H1 (cell line): ENCODE results near the gene KISS1R. TPM values are rescaled to one million over a fixed set of nuclear protein-coding genes. Genes with fewer than 3 reads are reported as not detected.

Source experiments
- CTCF ChIA-PET: fragments of 300-600 bp; sonication (Branson Sonifier 250); formaldehyde crosslinking; loops from one replicate; lab custom pipeline; 2021; ENCODE audit not compliant: partially characterized antibody; lab: Charles Lee
- POLR2A ChIA-PET: fragments of 300-600 bp; sonication (Branson Sonifier 250); formaldehyde crosslinking; loops from one replicate; lab custom pipeline; 2021; ENCODE audit warnings: inconsistent platforms; ENCODE audit not compliant: partially characterized antibody; lab: Charles Lee
- DNase-seq, 2 experiments: peaks; one replicate each; pipeline versions ENCODE4 v3.0.0 to v3.0.0-alpha.2; 2010 to 2022; ENCODE audit warnings: low spot score in 2 of 2, low read depth in 1 of 2, mixed read lengths in 1 of 2
- FAIRE-seq: peaks from 2 replicates; lab custom pipeline; 2011; peaks lifted over from hg19 to GRCh38; lab: Jason Lieb, UNC
- H2AFZ ChIP-seq: 2 replicates; pipeline ENCODE4 v1.8.1; 2012; ENCODE audit warnings: low read length, inconsistent platforms
- H2AK5ac ChIP-seq: 2 replicates; pipeline ENCODE4 v1.6.1; 2013; ENCODE audit warnings: low read depth, low read length
- H2BK120ac ChIP-seq: replicated peaks from 2 replicates; pipeline ENCODE3; 2013; ENCODE audit warnings: low read depth, low read length, inconsistent platforms
- H2BK12ac ChIP-seq: 2 replicates; pipeline ENCODE4 v1.6.1; 2013; ENCODE audit warnings: low read depth, low read length
- H2BK15ac ChIP-seq: 2 replicates; pipeline ENCODE4 v1.6.1; 2013; ENCODE audit warnings: low read length
- H2BK20ac ChIP-seq: 2 replicates; pipeline ENCODE4 v1.6.1; 2013; ENCODE audit warnings: low read length
- H2BK5ac ChIP-seq: 2 replicates; pipeline ENCODE4 v1.6.1; 2013; ENCODE audit warnings: low read depth, low read length
- H3K14ac ChIP-seq: 2 replicates; pipeline ENCODE4 v1.6.1; 2013; ENCODE audit warnings: inconsistent platforms; ENCODE audit not compliant: insufficient read length
- H3K18ac ChIP-seq: 2 replicates; pipeline ENCODE4 v1.6.1; 2013; ENCODE audit warnings: low read length; ENCODE audit errors: extremely low read depth
- H3K23ac ChIP-seq: 2 replicates; pipeline ENCODE4 v1.6.1; 2013; ENCODE audit warnings: inconsistent platforms; ENCODE audit not compliant: insufficient read length
- H3K23me2 ChIP-seq: 2 replicates; pipeline ENCODE4 v1.6.1; 2013; ENCODE audit warnings: low read depth, low read length
- H3K27ac ChIP-seq: 2 replicates; pipeline ENCODE4 v1.6.1; 2011; ENCODE audit warnings: low read depth, low read length, inconsistent platforms
- H3K27me3 ChIP-seq, 4 experiments: replicated peaks in 1 of 4; 1 replicate in 1 of 4; 2 replicates in 3 of 4; pipeline versions ENCODE4 v1.6.1 to v1.8.1; 2011 to 2013; ENCODE audit warnings: low read length in 3 of 4, mild to moderate bottlenecking in 3 of 4, inconsistent platforms in 2 of 4, mixed read lengths in 2 of 4, moderate library complexity in 1 of 4; ENCODE audit not compliant: control insufficient read depth in 3 of 4, insufficient read depth in 3 of 4; ENCODE audit errors: extremely low read depth in 1 of 4
- H3K36me3 ChIP-seq, 4 experiments: 2 replicates each; pipeline versions ENCODE4 v1.6.1 to v1.8.1; 2011 to 2013; ENCODE audit warnings: mild to moderate bottlenecking in 4 of 4, low read length in 3 of 4, moderate library complexity in 2 of 4, control low read depth in 1 of 4, inconsistent platforms in 1 of 4; ENCODE audit not compliant: insufficient read depth in 4 of 4, control insufficient read depth in 2 of 4
- H3K4ac ChIP-seq: replicated peaks from 2 replicates; pipeline ENCODE3; 2013; ENCODE audit warnings: low read length, low read depth, mixed read lengths, inconsistent platforms; ENCODE audit not compliant: insufficient read length
- H3K4me1 ChIP-seq, 4 experiments: replicated peaks in 1 of 4; 1 replicate in 1 of 4; 2 replicates in 3 of 4; pipeline versions ENCODE4 v1.6.1 to v1.8.1; 2011 to 2013; ENCODE audit warnings: low read length in 3 of 4, inconsistent platforms in 2 of 4, mixed read lengths in 1 of 4; ENCODE audit not compliant: insufficient read depth in 4 of 4, control insufficient read depth in 3 of 4
- H3K4me2 ChIP-seq, 2 experiments: 2 replicates each; pipeline versions ENCODE4 v1.6.1 to v1.8.1; 2011 to 2013; ENCODE audit warnings: low read depth in 2 of 2, low read length in 2 of 2, control low read depth in 1 of 2, inconsistent platforms in 1 of 2, mild to moderate bottlenecking in 1 of 2; ENCODE audit not compliant: insufficient read depth in 1 of 2
- H3K4me3 ChIP-seq, 4 experiments: fragments of 200-600, 300-600 bp in 1 of 4; sonication (generic), shearing (Covaris generic), sonication (Bioruptor Twin) in 1 of 4; 2 replicates each; pipeline versions ENCODE4 v1.5.1 to v1.8.1; 2011 to 2016; ENCODE audit warnings: low read length in 4 of 4, low read depth in 3 of 4, control low read depth in 2 of 4, inconsistent platforms in 2 of 4, mild to moderate bottlenecking in 2 of 4, mixed read lengths in 1 of 4, moderate library complexity in 1 of 4; ENCODE audit not compliant: insufficient read depth in 2 of 4; ENCODE audit errors: extremely low read depth in 1 of 4
- H3K56ac ChIP-seq: replicated peaks from 2 replicates; pipeline ENCODE3; 2013; ENCODE audit warnings: low read depth, mild to moderate bottlenecking, mixed read lengths, low read length, inconsistent platforms; ENCODE audit not compliant: insufficient read length
- H3K79me1 ChIP-seq: 2 replicates; pipeline ENCODE4 v1.6.1; 2013; ENCODE audit warnings: low read depth, low read length, control low read depth
- H3K79me2 ChIP-seq, 2 experiments: 2 replicates each; pipeline versions ENCODE4 v1.6.1 to v1.8.1; 2012 to 2013; ENCODE audit warnings: low read length in 2 of 2, mild to moderate bottlenecking in 2 of 2, inconsistent platforms in 1 of 2; ENCODE audit not compliant: insufficient read depth in 2 of 2, control insufficient read depth in 1 of 2
- H3K9ac ChIP-seq, 4 experiments: replicated peaks in 1 of 4; 1 replicate in 1 of 4; 2 replicates in 3 of 4; pipeline versions ENCODE4 v1.6.1 to v1.8.1; 2011 to 2013; ENCODE audit warnings: low read depth in 3 of 4, low read length in 3 of 4, control low read depth in 2 of 4, mild to moderate bottlenecking in 2 of 4, moderate library complexity in 2 of 4, inconsistent platforms in 1 of 4; ENCODE audit errors: extremely low read depth in 1 of 4
- H3K9me3 ChIP-seq, 2 experiments: 2 replicates each; pipeline versions ENCODE4 v1.6.1 to v1.8.1; 2012 to 2013; ENCODE audit warnings: mild to moderate bottlenecking in 2 of 2, moderate library complexity in 2 of 2, control low read depth in 1 of 2, inconsistent platforms in 1 of 2, low read depth in 1 of 2, low read length in 1 of 2, mixed read lengths in 1 of 2; ENCODE audit not compliant: insufficient read depth in 2 of 2
- H4K20me1 ChIP-seq, 2 experiments: replicated peaks in 1 of 2; 2 replicates each; pipeline versions ENCODE3 to v1.8.1; 2011 to 2013; ENCODE audit warnings: inconsistent platforms in 2 of 2, low read length in 2 of 2, mild to moderate bottlenecking in 1 of 2; ENCODE audit not compliant: insufficient read depth in 2 of 2, control insufficient read depth in 1 of 2
- H4K5ac ChIP-seq: 2 replicates; pipeline ENCODE4 v1.6.1; 2013; ENCODE audit warnings: low read length, low read depth, mixed read lengths, inconsistent platforms; ENCODE audit not compliant: insufficient read length
- H4K8ac ChIP-seq: 2 replicates; pipeline ENCODE4 v1.8.0; 2013; ENCODE audit warnings: mild to moderate bottlenecking, moderate library complexity, low read length, inconsistent platforms; ENCODE audit not compliant: insufficient read depth; ENCODE audit errors: extremely low read depth
- H4K91ac ChIP-seq: replicated peaks from 2 replicates; pipeline ENCODE3; 2013; ENCODE audit warnings: low read length, mixed read lengths, inconsistent platforms; ENCODE audit not compliant: insufficient read length
- CBX8 ChIP-seq: fragments of 300-800, 300-1000 bp; sonication (generic); IDR thresholded peaks from 2 replicates; pipeline ENCODE4 v1.7.1; 2016; ENCODE audit warnings: low read depth, low read length, borderline replicate concordance
- CHD1 ChIP-seq: IDR thresholded peaks from 2 replicates; pipeline ENCODE4 v1.6.1; 2012; ENCODE audit warnings: low read depth, low read length, improper control_type of control experiment
- MAX ChIP-seq: IDR thresholded peaks from 2 replicates; pipeline ENCODE4 v1.6.1; 2012; ENCODE audit warnings: inconsistent platforms
- NRF1 ChIP-seq: IDR thresholded peaks from 2 replicates; pipeline ENCODE4 v1.6.1; 2011; ENCODE audit warnings: mild to moderate bottlenecking, low read depth, low read length, improper control_type of control experiment
- WGBS, 2 experiments: shearing (Covaris generic) in 1 of 2; methylation state at CpG; one replicate each; pipeline versions ENCODE4 v1.1.6 to v1.1.7; 2013 to 2015; ENCODE audit warnings: low lambda C conversion rate in 2 of 2, mixed read lengths in 2 of 2, inconsistent platforms in 1 of 2, low coverage in 1 of 2, missing lambda C conversion rate in 1 of 2; ENCODE audit not compliant: insufficient replicate concordance in 2 of 2, insufficient coverage in 1 of 2, insufficient read length in 1 of 2; ENCODE audit errors: extremely low coverage in 1 of 2, missing lambda C conversion rate in 1 of 2; 5-methylcytosine and 5-hydroxymethylcytosine counted together
- polyA plus RNA-seq, 7 experiments: library from polyadenylated mRNA; depleted of rRNA in 3 of 7; stranded (reverse) in 5 of 7; unstranded in 2 of 7; fragments of >200 nt in 5 of 7; fragments of 200-250 nt in 2 of 7; gene quantifications; 1 replicate in 5 of 7; 2 replicates in 1 of 7; 4 replicates in 1 of 7; pipeline versions ENCODE4 v1.2.1 to v1.2.3, GENCODE V29; 2011 to 2013; ENCODE audit warnings: missing spikeins in 2 of 7, mixed read lengths in 2 of 7
- total RNA-seq: library from RNA; stranded (reverse); fragmentation: NEBNext Ultra II Directional; extraction: Animal tissue kit (Norgen Biotek cat#: 25700); gene quantifications from 2 replicates; pipeline ENCODE4 v1.2.1, GENCODE V29; 2021

The KISS1R gene
- total and polyA plus RNA-seq, 2 of the 8 experiments (the other 6 are each of a cell fraction or from before 2014, with no cell fraction given): 2.3 to 2.7 TPM

GRCh38 chr19:889662-890295, 27.4 kb upstream of the KISS1R start:
- H2BK5ac ChIP-seq: no peak overlapping the region
- H3K4me2 ChIP-seq: no peak overlapping the region
- H3K27ac ChIP-seq: no peak overlapping the region
- H4K20me1 ChIP-seq: peaks cover 5 to 13% of the 10 kb centered on the region in 2 experiments
- H3K18ac ChIP-seq: no peak overlapping the region
- H3K27me3 ChIP-seq: no peaks in the 10 kb centered on the region
- H3K79me2 ChIP-seq: no peaks in the 10 kb centered on the region; a peak in 1 of 4 replicates
- no peak overlapping the region for H2BK12ac ChIP-seq
- no peak overlapping the region for H3K4ac ChIP-seq
- no peak overlapping the region for H3K14ac ChIP-seq
- no peak overlapping the region for H4K8ac ChIP-seq
- FAIRE-seq (no peak), DNase-seq (no peak)
- peaks cover 3% of the 10 kb centered on the region; the same call in 1 of the 2 replicates for H3K23me2 ChIP-seq
- H2BK20ac ChIP-seq: no peak overlapping the region
- H3K9me3 ChIP-seq: no peaks in the 10 kb centered on the region
- H2AK5ac ChIP-seq: no peak overlapping the region
- no peak overlapping the region for H3K4me3 ChIP-seq
- peaks cover 0 to 2% (median 0%) of the 10 kb centered on the region in 4 experiments; a peak in 2 of 7 replicates for H3K4me1 ChIP-seq
- no peak overlapping the region for H2BK15ac ChIP-seq
- TF ChIP-seq MAX (no peak), NRF1 (no peak), CBX8 (no peak), CHD1 (no peak)
- H4K5ac ChIP-seq: no peak overlapping the region
- peaks cover 0 to 15% (median 10%) of the 10 kb centered on the region in 4 experiments; a peak in 4 of 8 replicates for H3K36me3 ChIP-seq
- no peak overlapping the region for H3K56ac ChIP-seq
- H2BK120ac ChIP-seq: no peak overlapping the region
- no peak overlapping the region for H3K23ac ChIP-seq
- POLR2A ChIA-PET: interaction anchor here (8.8 kb wide), 1 partner anchor 12 kb away, joined by 82 read pairs; no protein-coding TSS in a partner anchor
- H3K9ac ChIP-seq: no peak overlapping the region
- WGBS, 2 experiments: 94% methylated on average over 25 of the region's 26 CpGs; no CpG with 5 or more reads in 1 of the 2 experiments
- CTCF ChIA-PET: interaction anchor here (1.1 kb wide), 1 partner anchor 16 kb away, joined by 3 read pairs; no protein-coding TSS in a partner anchor
- H4K91ac ChIP-seq: no peak overlapping the region
- peaks cover 7% of the 10 kb centered on the region for H3K79me1 ChIP-seq
- H2AFZ ChIP-seq: no peak overlapping the region
